GM19468 (cell line): ENCODE results near the gene CA6.
"Not testable (repeated sequence)": the region's sequence is repeated elsewhere in the genome, so short reads cannot be mapped to it uniquely, and the experiment has no call there.

Experiments used
- ATAC-seq: cut with Tn5 transposase; IDR thresholded peaks from one replicate; pipeline ENCODE4 v1.9.1; 2021; ENCODE audit warnings: mild to moderate bottlenecking, moderate library complexity, moderate number of reproducible peaks; ENCODE audit not compliant: unreplicated experiment; ENCODE audit errors: extremely low read depth

CA6 gene

DNA sequence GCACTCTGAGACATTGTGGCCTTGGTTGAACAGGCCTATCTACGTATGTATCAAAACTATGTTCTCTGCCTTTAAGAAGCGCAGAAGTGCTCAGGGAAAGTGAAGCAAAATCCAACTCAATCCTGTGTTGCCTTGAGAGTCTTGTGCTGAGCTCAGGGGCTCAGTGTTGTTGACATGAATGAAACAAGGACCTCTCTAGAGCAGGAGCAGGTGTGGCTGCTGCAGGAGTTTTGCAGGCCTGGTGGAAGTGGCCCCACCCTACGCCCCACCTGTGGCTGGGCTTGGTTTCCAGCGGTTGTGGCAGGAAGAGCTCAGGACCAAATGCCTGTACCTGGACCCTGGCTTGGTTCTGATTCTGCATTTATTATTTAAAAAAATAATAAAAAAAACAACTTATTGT, 20.9 kb downstream of the CA6 start:
- ATAC-seq: no peak

DNA sequence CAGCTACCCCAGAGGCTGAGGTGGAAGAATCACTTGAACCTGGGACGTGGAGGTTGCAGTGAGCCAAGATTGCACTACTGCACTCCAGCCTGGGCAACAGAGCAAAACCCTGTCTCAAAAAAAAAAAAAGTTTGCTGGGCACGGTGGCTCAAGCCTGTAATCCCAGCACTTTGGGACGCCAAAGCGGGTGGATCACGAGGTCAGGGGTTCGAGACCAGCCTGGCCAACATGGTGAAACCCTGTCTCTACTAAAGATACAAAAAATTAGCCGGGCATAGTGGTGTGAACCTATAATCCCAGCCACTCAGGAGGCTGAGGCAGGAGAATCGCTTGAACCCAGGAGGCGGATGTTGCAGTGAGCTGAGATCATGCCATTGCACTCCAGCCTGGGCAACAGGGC, 23.2 kb downstream of the CA6 start:
- not testable (repeated sequence) for ATAC-seq

DNA sequence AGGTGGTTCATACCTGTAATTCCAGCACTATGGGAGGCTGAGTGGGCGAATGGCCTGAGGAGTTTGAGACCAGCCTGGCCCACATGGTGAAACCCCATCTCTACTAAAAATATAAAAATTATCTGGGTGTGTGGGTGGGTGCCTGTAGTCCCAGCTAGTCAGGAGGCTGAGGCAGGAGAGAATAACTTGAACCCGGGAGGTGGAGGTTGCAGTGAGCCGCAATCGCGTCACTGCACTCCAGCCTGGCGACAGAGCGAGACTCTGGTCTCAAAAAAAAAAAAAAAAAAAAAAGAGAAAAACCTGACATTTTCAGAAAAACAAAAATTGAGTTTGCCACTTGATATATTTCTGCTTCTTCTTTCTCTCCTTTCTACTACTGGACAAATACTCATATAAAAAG, 24.3 kb downstream of the CA6 start:
- ATAC-seq: no peak

DNA sequence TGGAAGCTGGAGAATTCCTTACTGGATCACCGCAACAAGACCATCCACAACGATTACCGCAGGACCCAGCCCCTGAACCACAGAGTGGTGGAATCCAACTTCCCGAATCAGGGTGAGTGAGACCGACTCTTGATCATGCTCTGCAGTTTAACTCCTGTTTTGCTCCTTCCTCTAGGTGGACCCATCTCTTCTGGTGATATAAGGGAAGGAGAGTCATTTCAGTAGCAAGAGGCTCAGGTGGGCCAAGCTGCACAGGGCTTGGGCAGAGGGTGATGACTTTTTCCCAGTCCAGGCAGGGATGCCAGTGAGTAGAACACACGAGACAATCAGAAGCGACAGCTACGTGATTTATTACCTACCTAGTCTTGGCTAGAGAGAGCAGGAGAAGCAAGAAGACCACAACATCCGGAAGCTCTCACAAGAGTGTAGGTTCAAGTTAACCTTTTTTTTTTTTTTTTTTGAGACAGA, 25.2 kb downstream of the CA6 start:
- no peak for ATAC-seq

DNA sequence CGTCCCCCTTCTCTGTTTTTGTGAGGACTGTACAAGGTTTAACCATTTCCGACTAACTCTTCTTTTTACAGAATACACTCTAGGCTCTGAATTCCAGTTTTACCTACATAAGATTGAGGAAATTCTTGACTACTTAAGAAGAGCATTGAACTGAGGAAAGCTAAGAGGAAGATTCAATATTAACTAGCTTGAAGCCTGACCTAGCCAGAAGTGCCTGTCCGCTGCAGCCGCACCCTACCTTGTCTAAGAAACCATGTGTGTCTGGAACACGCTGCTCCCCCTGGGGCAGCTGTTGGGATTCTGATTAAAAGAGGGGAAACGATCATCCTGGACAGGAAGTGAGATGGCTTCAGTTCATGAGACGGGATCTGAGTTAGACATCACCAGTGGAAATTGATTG, 28.9 kb downstream of the CA6 start:
- ATAC-seq: no peak

DNA sequence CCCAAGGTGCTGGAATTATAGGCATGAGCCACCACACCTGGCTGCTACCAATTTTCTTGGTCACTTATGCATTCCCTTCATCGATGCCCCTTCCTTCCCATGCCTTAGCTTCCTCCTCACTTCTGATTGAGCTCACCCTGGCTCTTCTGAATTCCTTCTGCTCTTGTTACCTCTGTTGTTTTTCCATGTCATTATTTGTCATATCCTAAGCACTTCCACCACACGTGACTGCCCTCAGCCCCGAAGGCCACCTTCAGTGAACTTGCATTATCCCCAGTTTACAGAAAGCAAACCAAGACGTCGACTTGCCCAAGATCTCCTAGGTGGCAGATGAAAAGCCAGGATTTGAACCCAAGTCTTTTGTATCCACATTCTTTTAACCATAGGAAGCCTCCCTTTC, 30.7 kb downstream of the CA6 start:
- ATAC-seq: no peak

DNA sequence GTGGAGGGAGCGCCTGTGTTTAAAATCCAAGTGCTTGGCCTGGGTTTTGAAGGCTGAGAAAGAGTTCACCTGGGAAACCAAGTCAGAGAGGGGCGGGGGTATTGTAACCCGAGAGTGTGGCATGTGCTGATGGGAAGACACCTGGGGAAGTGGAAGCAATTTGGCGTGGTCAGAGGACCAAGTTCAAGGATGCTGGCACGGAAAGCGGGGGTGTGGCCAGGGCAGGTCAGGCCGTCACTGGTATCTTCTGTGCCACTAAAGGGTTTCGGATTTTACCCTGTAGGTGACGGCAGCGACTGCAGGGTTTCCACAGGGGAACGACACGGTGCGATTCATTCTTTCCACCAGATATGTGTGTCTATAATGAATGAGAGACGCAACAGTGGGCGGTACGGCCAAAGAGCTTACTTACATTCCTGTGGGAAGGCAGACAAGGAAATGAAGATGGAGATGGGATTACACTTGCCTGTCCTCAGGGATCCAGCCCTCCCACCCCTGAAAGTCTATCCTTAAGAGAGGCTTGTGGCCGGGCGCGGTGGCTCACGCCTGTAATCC, 31.3 kb downstream of the CA6 start:
- ATAC-seq: no peak

DNA sequence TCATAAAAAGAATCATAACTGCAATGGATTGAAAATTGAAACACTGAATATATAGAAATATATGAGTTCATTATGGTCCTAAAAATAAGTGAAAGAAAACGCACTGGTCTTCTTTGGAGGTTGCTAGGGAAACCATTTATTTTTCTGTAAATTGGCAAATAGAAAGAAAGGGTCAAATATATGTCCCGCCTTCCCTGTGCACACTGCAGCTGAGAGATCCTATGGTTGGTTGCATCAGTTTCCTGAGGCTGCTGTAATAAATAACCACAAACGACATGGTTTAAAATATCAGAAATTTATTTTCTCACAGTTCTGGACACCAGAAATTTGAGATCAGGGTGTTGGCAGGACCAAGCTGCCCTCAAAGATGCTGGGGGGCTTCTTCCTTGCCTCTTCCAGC, 35.0 kb downstream of the CA6 start:
- no peak for ATAC-seq

DNA sequence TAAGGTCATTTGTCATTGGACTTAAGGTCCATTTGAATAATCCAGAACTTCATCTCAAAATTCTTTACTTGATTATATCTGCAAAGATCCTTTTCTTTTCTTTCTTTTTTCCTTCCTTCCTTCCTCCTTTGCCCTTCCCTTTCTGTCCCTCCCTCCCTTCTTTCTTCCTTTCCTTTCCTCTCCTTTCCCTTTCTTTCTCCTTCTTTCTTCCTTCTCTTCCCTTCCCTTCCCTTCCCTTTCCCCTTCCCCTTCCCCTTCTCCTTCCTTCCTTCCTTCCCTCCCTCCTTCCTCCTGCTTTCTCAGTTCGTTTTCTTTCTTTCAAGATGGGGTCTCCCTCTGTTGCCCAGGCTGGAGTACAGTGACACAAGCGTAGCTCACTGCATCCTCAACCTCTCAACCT, 35.5 kb downstream of the CA6 start:
- no peak for ATAC-seq

DNA sequence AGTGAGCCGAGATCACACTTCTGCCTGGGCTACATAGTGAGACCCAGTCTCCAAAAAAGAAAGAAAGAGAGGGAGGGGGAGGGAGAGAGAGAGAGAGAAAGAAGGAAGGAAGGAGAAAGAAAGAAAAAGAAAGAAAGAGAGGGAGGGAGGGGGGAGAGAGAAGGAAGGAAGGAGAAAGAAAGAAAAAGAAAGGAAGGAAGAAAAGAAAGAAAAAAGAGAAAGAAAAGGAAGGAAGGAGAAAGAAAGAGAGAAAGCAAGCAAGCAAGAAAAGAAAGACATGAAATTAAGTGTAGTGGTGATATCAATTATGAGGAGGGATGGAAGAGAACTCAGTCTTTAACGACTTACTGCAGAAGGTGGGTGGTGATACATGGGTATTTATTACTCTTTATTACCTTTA, 38.5 kb downstream of the CA6 start:
- ATAC-seq: no peak

DNA sequence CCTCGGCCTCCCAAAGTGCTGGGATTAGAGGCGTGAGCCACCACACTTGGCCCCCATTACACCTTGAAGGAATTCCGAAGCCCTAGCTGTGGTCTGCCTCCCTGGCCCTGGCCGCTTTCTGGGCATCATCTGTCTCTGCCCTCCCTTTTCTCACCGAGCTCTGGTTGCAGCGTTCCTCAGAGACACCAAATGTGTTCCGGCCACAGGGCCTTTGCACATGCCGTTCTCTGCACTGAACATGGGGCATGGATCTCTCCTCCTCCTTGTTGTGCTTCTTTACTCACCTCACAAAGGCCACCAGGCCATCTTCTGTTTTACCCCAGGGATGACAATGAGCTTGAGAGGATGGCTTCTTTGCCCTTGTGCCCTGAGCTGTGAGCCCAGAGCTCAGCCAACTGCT, 39.3 kb downstream of the CA6 start:
- no peak for ATAC-seq

DNA sequence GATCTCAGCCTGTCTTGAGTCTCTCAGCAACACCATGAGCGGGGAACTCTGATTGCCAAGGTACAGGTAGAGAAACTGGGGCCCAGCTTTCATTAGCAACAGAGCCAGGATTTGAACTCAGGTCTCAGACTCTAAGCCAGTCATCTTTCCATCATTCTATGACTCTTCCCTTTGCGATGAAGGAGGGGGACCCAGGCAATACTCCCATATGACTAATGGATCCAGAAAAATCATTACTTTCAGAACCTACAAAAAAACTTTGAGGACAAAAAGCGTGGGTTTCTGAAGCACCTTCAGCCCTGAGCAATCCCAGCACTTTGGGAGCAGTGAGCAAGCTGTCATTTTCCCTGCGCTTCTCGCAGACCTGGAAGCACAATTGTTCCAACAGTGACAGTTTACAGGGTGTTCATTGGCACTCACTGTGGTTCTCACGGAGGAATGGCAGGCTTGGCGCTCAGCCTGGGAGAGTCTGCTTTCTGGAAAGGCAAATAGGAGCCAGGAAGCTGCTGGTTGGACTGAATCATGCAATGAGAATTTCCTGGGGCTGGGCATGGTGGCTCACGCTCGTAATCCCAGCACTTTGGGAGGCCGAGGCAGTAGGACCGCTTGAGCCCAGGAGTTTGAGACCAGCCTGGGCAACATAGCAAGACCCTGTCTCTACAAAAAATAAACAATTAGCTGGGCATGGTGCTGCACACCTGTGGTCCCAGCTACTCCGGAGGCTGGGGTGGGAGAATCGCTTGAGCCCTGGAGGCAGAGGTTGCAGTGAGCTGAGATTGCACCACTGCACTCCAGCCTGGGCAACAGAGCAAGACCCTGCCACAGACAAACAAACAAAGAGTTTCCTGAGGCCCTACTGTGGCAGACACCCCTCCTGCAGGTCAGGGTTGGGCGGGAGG, 40.5 kb downstream of the CA6 start:
- ATAC-seq: no peak

DNA sequence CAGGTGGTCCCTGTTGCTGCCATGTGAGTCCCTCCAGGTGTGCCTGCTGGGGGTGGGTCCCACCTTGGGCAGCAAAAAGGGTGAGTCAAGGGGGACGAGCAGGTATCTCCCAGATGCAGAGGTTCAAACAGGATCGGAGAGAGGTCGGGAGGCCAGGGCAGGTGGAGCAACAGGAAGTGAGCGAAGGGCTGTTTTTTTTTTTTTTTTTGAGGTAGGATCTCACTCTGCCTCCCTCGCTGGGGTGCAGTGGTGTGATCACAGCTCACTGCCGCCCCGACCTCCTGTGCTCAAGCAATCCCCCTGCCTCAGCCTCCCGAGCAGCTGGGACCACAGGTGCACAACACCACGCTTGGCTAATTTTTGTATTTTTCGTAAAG, 41.1 kb downstream of the CA6 start:
- ATAC-seq: no peak

DNA sequence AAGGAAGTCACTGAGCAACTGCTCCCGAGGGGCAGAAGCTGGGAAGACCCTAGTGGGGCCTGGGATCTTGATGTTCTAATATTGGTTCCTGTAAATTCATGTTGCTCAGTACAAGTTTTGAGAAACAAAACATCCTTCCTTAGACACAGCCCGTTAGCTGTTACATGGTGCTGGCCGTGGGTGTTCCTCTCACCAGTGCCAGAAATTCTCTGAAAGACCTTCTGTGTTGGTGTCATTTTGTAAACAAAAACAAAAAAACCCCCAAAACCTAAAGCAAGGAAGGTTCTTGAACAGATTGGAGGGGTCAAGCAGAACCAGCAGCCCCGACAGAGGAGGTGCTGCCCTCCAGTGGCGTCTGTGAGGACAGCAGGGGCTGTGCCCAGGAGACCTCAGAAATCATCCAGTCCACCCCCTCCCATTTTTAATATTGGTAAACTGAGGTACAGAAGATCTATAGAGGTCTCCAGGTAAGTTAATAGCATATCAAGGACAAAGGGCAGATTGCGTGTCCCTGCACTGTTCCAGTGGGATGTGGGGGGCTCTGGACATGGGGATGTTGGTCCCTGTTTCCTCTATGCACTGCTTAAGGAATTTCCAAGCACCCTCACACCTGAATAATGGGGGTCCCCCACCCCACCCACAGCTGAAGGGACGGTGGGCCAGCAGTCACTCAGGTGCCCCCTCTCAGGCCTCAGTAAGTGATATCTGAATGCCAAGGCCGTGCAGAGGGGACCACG, 42.4 kb downstream of the CA6 start:
- no peak for ATAC-seq

DNA sequence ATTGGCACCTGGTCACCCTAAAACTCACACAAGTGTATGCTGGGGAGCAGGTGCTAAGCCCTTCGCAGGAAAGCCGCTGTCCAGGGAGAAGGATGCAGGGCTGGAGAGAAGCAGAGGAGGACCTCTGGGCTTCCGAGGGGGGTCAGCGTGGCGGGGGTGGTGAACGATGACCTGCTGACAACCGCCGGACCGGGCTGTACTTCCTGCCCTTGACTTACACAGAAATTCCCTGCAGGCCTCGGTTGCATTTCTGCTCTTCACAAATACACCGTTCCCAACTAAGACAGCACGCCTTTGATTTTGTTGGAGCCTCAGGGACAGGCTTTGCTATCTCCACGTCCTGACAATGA, 42.9 kb downstream of the CA6 start:
- ATAC-seq: no peak

DNA sequence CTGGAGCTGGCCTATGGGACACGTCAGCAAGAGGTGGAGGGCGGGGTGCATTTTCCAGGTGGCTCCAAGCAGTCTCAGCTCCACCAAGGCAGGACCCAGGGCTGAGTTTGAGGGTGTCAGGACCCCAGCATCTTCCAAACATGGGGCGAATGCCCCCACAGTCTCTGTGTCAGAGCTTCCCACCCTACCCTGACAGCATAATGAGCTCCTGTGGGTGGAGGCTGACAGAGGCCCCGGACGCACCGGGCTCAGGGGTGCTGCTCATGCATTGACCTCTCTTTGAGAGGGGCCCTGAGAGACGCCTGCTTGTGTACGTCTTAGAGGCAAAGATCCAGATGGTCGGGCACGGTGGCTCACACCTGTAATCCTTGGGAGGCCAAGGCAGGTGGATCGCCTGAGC, 43.4 kb downstream of the CA6 start:
- ATAC-seq: no peak

DNA sequence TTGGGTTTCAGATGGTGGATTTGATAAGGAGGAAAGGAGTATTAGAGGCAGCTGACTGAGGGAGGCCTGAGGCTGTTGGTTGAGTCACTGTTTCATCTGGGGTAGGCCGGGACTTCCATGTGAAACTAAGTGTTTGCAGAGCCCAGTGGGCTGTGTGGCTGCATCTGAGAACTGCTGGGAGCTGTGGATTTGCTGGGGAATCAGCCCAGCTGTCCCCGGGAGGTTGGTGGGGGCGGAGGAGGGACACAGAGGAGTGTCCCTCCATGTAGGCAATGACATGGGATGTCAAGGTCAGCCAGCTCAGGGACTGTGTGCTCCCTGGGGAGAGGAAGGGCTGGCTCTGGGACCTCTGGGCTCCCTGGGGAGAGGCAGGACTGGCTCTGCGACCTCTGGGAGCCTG, 44.2 kb downstream of the CA6 start:
- ATAC-seq: no peak

DNA sequence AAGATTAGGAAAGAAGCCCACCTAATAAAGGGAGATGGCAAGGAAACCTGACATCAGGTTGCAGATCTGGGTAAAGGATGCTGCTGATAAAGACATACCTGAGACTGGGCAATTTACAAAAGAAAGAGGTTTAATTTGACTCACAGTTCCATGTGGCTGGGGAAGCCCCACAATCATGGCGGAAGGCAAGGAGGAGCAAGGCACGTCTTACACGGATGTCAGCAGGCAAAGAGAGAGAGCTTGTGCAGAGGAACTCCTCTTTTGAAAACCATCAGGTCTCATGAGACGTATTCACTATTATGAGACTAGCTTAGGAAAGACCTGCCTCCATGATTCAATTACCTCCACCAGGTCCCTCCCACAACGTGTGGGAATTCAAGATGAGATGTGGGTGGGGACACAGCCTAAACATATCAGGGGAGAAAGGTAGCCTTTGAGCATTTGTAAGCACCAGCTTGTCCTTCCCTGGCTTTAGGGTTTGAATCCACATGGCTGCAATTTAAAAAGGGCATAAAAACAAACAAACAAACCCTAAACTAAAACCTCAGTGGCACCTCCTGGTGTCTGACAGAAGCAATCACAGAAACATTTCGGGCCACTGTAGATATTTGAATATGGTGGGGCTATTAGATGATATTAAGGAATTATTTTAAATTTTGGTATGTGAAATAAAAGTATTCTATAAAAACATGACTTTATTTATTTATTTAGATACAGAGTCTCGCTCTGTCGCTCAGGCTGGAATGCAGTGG, 47.4 kb downstream of the CA6 start:
- ATAC-seq: no peak

DNA sequence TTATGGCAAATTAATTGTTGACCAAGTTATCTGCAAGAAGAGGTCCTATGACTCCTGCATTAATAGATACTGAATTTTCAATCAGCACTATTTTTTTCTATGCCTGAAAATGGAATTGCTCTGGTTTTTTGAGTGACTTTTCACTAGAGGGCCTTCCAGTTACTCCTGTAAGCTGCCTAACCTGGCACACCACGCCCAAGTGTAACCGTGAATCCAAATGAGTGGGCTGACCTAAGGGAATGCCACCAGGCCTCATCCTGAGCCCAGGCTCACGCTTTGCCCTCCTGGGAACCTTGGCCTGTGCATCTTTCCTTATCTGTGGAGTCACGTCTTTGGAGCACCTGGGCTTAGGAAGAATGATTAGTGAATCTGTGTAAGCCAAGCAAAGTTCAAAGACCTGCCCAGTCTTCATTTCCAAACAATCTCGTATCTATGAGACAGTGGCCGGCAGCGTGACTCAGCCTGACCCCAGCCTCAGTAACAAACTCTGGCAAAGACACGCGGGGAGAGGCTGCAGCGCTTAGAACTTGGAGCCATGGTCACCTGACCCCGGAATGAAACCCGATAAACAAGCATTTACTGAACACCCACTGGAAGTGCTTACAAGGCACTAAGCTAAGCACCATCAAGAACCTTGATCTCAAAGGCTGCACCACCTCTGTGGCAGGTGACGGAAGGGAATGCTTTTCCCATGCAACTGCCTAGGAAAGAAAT, 48.5 kb downstream of the CA6 start:
- ATAC-seq: not testable (repeated sequence)
